Pancreas (tissue), 10 donors: ENCODE data around the gene GPX7. TPM values are rescaled to one million over a fixed set of nuclear protein-coding genes. Genes with fewer than 3 reads are reported as not detected.

ENCODE experiments used
- ATAC-seq, 4 donors: fragments of 200-7000 bp; cut with Tn5 transposase; one replicate each; pipeline versions ENCODE4 v1.8.0 to v1.9.1; 2020; ENCODE audit warnings: mild to moderate bottlenecking in 4 of 4, moderate library complexity in 4 of 4
- DNase-seq, 6 donors: peaks; one replicate each; pipeline ENCODE4 v3.0.0-alpha.2; 2020
- FAIRE-seq: peaks from 2 replicates; lab custom pipeline; 2012; peaks lifted over from hg19 to GRCh38; lab: Jason Lieb, UNC
- H3K27ac ChIP-seq, 4 donors: fragments of 200-600 bp; sonication (generic); 1 replicate in 3 of 4; 2 replicates in 1 of 4; pipeline versions ENCODE4 v1.5.0 to v1.8.0; 2020
- H3K27me3 ChIP-seq, 4 donors: fragments of 200-600 bp; one replicate each; pipeline ENCODE4 v1.8.0; 2021
- H3K36me3 ChIP-seq, 3 donors: fragments of 200-600 bp; sonication (generic) in 1 of 3; one replicate each; pipeline versions ENCODE4 v1.5.0 to v1.8.0; 2020 to 2021
- H3K4me1 ChIP-seq, 3 donors: fragments of 200-600 bp; one replicate each; pipeline ENCODE4 v1.8.0; 2021
- H3K4me3 ChIP-seq, 4 donors: fragments of 200-600 bp; sonication (generic) in 2 of 4; one replicate each; pipeline versions ENCODE4 v1.5.0 to v1.8.0; 2020 to 2021
- H3K9me3 ChIP-seq, 4 donors: fragments of 200-600 bp; one replicate each; pipeline ENCODE4 v1.8.0; 2021
- WGBS, 2 donors: extraction: QIAGEN DNeasy Blood & Tissue Kit; methylation state at CpG; one replicate each; pipeline ENCODE4 v1.1.7; 2013; 5-methylcytosine and 5-hydroxymethylcytosine counted together
- intact Hi-C, 3 donors: fragments of 100-400 bp; cut with DNase I; formaldehyde crosslinking; loops; one replicate each; pipeline versions ENCODE4 v1.11.1 to v1.14.2; 2022
- polyA plus RNA-seq, 2 donors: library from polyadenylated mRNA; stranded (reverse); fragments of 200-250 nt; gene quantifications; one replicate each; pipeline ENCODE4 v1.2.3, GENCODE V29; 2013
- total RNA-seq, 6 donors: library from RNA; stranded (reverse); fragmentation: NEBNext Ultra II Directional in 4 of 6; extraction: Animal tissue kit (Norgen Biotek cat#: 25700) in 4 of 6; gene quantifications; one replicate each; pipeline versions ENCODE4 v1.2.1 to v1.2.4, GENCODE V29; 2021 to 2023
- TF ChIP-seq, protein P1 (sequence below), 4 donors: fragments of 200-600 bp; sonication (generic) in 3 of 4; IDR thresholded peaks; one replicate each; pipeline versions ENCODE4 v1.5.0 to v1.8.0; 2021; ENCODE audit warnings: antibody characterized with exemption in 4 of 4
- donor health status: healthy with polysubstance abuse.
- donor health status: DM: no; HTN: no; CAD: no; lungs with moderate emphysema.
- donor health status: DM: no; HTN: no; CAD: no.
- donor health status: control.
- donor health status: control.
- donor health status: Bipolar disorder and iron deficiency.
- donor health status: DM: yes; HTN: yes; CAD: no.
- donor health status: DM: no; HTN: no; CAD: no.
- donor health status: DM: no; HTN: no; CAD: no.
- donor health status: DM: yes; HTN: yes; CAD: no.

Gene GPX7
- total and polyA plus RNA-seq, 8 donors, result 3.4 to 14.6 (median 9.0) TPM

DNA sequence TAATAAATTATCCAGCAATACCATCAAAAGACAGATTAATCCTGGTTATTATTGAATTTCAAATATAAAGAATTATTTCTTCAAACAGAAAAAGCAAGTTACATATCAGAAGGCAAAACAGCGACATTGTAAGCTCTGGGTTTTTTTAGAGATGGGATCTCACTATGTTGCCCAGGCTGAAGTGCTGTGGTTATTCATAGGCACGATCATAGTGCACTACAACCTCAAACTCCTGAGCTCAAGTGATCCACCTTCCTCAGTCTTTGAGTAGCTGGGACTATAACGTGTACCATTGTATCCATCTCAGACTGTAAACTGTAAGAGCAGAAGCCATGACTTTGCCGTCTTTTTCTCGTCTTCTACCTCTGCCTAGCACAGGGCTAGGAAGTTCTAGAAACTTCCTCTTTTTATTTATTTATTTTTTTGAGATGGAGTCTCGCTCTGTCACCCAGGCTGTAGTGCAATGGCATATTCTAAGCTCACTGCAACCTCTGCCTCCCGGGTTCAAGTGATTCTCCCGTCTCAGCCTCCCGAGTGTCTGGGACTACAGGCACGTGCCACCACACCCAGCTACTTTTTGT lies 20.0 kb upstream of the GPX7 start:
- ATAC-seq (no peak), FAIRE-seq (no peak), DNase-seq (no peak)
- Histone ChIP-seq H3K4me3 (no peak overlapping the region), H3K36me3 (no peaks in the 10 kb centered on the region), H3K9me3 (no peaks in the 10 kb centered on the region), H3K4me1 (no peaks in the 10 kb centered on the region), H3K27me3 (no peaks in the 10 kb centered on the region), H3K27ac (no peak overlapping the region)
- TF ChIP-seq, protein P1, sequence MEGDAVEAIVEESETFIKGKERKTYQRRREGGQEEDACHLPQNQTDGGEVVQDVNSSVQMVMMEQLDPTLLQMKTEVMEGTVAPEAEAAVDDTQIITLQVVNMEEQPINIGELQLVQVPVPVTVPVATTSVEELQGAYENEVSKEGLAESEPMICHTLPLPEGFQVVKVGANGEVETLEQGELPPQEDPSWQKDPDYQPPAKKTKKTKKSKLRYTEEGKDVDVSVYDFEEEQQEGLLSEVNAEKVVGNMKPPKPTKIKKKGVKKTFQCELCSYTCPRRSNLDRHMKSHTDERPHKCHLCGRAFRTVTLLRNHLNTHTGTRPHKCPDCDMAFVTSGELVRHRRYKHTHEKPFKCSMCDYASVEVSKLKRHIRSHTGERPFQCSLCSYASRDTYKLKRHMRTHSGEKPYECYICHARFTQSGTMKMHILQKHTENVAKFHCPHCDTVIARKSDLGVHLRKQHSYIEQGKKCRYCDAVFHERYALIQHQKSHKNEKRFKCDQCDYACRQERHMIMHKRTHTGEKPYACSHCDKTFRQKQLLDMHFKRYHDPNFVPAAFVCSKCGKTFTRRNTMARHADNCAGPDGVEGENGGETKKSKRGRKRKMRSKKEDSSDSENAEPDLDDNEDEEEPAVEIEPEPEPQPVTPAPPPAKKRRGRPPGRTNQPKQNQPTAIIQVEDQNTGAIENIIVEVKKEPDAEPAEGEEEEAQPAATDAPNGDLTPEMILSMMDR (IDR thresholded peaks at IDR 0.05), result no peak
- intact Hi-C loops, result no loop called here
- WGBS, 2 donors, result 88 to 94% methylated on average over 10 of the region's 10 CpGs

DNA sequence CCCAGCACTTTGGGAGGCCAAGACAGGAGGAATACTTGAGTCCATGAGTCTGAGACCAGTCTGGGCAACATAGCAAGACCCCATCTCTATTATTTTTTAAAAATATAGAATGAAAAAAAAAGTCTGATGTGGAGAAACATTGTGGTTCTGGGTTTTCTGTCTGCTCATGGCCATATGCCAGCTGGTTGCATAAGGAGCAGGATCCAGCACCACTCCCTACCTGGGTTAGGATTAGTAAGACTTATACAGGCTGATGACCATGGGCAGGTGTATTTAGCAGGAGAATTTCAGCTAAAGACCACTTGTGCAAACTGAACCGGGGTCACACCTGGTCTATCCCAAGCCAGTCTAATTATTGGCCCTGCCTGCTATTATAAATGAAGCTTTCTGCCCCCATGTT lies 16.7 kb upstream of the GPX7 start:
- intact Hi-C loops, result no loop called here
- TF ChIP-seq, protein P1 (IDR thresholded peaks at IDR 0.05), result no peak
- Histone ChIP-seq H3K36me3 (no peaks in the 10 kb centered on the region), H3K27ac (no peak overlapping the region), H3K27me3 (no peaks in the 10 kb centered on the region), H3K9me3 (no peaks in the 10 kb centered on the region), H3K4me1 (no peaks in the 10 kb centered on the region), H3K4me3 (no peak overlapping the region)
- ATAC-seq (no peak), DNase-seq (no peak), FAIRE-seq (no peak)
- WGBS, 2 donors, result 30 to 36% methylated on average over 1 of the region's 1 CpG

DNA sequence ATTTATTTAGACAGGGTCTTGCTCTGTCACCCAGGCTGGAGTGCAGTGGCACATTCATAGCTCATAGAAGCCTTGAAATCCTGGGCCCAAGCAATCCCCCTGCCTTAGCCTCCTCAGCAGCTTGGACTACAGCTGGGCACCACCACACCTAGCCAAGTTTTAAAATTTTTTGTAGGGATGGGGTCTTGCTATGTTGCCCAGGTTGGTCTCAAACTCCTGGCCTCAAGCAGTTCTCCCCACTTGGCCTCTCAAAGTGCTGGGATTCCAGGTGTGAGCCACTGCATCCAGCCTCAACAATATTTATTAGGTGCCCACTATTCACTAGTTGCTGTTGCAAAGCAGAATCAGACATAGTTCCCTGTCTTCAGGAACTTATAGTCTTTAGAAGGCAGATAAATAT lies 14.1 kb upstream of the GPX7 start:
- no peaks in the 10 kb centered on the region for H3K4me1 ChIP-seq
- H3K4me3 ChIP-seq, result no peak overlapping the region
- intact Hi-C loops, result no loop called here
- H3K36me3 ChIP-seq, result no peaks in the 10 kb centered on the region
- H3K27ac ChIP-seq, result no peak overlapping the region
- DNase-seq, result no peak
- no peaks in the 10 kb centered on the region for H3K27me3 ChIP-seq
- H3K9me3 ChIP-seq, result no peaks in the 10 kb centered on the region
- TF ChIP-seq, protein P1 (IDR thresholded peaks at IDR 0.05), result no peak
- FAIRE-seq, result no peak
- ATAC-seq, result no peak

DNA sequence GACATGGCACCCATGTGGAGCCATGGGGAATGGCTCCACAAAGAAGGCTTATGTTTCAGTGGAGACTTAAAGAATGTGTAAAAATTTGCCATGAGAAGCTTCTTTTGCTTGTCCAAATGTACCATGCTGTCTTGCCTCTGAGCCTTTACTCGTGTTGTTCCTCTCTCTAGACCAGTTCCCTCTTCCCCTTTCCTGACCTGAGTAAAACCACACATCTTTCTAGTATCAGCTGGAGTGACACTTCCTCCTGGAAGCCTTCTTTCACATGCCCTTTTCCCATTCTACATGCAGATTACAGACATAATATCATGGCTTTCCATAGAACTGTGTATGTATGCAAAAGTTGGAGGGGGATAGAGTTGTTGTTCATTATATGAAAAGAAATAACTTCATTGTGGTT lies 13.6 kb upstream of the GPX7 start:
- ATAC-seq (peak in 1 of 4 donors; percentile 56), FAIRE-seq (no peak)
- no peaks in the 10 kb centered on the region for H3K4me1 ChIP-seq

DNA sequence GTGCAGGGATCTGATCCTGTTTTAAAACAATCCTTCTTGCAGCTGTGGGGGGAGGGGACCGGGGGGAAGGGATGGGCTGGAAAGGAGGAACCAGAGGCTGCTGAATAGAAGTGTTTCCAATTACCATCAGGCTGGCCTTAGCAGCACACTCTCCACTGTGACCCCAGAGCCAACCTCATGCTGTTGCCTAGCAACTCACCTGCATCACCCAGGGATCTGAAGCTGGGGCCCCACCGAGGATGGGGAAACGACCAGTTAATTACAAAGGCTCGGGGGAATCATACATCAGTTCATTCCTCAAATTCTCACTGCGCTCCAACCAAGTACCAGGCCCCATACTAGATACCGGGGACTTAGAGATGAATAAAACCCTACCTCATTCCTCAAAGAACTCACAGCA lies 11.9 kb upstream of the GPX7 start:
- FAIRE-seq, result no peak
- Histone ChIP-seq H3K27ac (no peak overlapping the region), H3K27me3 (no peaks in the 10 kb centered on the region), H3K4me3 (no peak overlapping the region), H3K9me3 (no peaks in the 10 kb centered on the region), H3K36me3 (no peaks in the 10 kb centered on the region), H3K4me1 (no peaks in the 10 kb centered on the region)
- intact Hi-C loops, result no loop called here
- whole genome bisulfite sequencing, 2 donors, result 53 to 56% methylated on average over 6 of the region's 6 CpGs
- TF ChIP-seq, protein P1 (IDR thresholded peaks at IDR 0.05), result no peak
- DNase-seq, result no peak
- peak in 1 of 4 donors; percentile 45 for ATAC-seq

More for the DNA sequence above, 13.6 kb upstream of the GPX7 start:
- Histone ChIP-seq H3K27ac (no peak overlapping the region), H3K27me3 (no peaks in the 10 kb centered on the region), H3K4me3 (no peak overlapping the region), H3K36me3 (no peaks in the 10 kb centered on the region), H3K9me3 (no peaks in the 10 kb centered on the region)
- intact Hi-C loops, result no loop called here
- WGBS, 2 donors, result 35 to 63% methylated on average over 1 of the region's 1 CpG
- TF ChIP-seq, protein P1 (IDR thresholded peaks at IDR 0.05), result no peak
- DNase-seq, result no peak
